GM23248 (cell line): ENCODE data around the gene SEPTIN6.

Experiments used
- EZH2 ChIP-seq: fragments of 200-600 bp; sonication (generic); IDR thresholded peaks from 2 replicates; pipeline ENCODE4 v1.6.1; 2018; ENCODE audit warnings: antibody characterized with exemption, mild to moderate bottlenecking; ENCODE audit not compliant: insufficient read depth, poor library complexity, severe bottlenecking
- EZH2phosphoT487 ChIP-seq: fragments of 200-600 bp; sonication (generic); IDR thresholded peaks from 2 replicates; pipeline ENCODE4 v1.6.1; 2018; ENCODE audit warnings: antibody characterized with exemption, moderate library complexity, mild to moderate bottlenecking, low read depth; ENCODE audit not compliant: insufficient read depth

DNA sequence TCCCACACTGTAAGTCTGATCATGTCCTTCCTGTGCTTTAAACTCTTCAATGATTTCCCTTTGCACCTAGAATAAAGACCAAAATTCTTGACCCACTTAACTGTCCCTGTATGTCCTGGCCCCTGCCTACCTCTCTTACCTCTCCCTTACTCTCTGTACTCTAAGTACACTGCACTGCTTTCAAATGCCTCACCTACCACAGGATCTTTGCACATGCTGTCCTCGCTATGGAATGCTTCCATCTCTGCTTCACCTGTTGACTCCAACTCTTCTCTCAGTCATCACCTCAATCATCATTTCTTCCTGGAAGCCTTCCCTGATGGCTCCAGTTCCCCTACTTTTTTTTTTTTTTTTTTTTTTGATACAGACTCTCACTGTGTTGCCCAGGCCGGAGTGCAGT lies 29.0 kb upstream of the SEPTIN6 start:
- TF ChIP-seq EZH2phosphoT487 (no peak), EZH2 (no peak)
